GM19043 (cell line): ENCODE data around the gene HSFX1.
"Not testable (repeated sequence)": the region's sequence is repeated elsewhere in the genome, so short reads cannot be mapped to it uniquely, and the experiment has no call there.

Source experiments
- ATAC-seq: cut with Tn5 transposase; IDR thresholded peaks from one replicate; pipeline ENCODE4 v1.9.1; 2021; ENCODE audit warnings: low read depth; ENCODE audit not compliant: unreplicated experiment

Gene HSFX1, protein sequence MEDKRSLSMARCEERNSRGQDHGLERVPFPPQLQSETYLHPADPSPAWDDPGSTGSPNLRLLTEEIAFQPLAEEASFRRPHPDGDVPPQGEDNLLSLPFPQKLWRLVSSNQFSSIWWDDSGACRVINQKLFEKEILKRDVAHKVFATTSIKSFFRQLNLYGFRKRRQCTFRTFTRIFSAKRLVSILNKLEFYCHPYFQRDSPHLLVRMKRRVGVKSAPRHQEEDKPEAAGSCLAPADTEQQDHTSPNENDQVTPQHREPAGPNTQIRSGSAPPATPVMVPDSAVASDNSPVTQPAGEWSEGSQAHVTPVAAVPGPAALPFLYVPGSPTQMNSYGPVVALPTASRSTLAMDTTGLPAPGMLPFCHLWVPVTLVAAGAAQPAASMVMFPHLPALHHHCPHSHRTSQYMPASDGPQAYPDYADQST

DNA sequence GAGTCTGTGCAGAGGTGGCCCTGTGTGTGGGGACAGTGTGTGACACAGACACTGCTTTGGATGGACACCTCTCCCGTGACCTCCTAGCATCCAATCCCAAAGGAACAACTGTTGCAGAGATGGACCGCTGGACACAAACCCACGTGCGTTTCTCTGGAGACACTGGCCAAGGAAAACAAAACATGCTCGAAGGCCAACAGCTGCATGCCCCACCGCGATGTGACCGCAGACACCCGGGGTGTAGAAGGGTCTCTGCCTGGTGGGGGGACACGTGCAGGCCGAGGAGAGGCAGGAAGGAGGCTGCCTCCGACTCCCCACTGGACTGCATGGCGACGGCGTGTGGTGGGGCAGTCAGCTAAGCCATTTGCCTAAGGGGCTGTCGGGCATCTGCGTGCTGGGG, at the start of gene HSFX1:
Gene HSFX1 (plus strand): TSS at position 301 of the 400 bp plus-strand sequence. CDS start 614 bp downstream, outside the sequence.
- ATAC-seq = not testable (repeated sequence)

DNA sequence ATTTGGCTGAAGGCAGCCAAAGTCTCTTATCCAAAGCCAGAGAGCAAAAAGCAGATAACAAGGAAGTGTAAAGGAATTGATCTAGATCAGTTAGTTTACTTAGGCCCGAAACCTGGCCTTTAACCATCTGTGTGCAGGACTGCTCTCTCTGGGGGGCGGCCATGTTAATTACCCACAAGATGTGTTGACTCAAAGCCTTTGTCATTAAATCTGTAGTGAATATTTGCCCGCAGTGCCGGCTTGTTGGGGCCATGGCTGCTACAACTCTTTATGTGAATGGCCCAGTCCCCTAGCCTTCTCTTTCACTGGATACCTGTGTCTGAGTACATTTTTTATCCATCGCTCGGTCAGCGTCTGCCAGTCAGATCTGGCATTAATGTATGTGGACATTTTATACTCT, 46.6 kb upstream of the HSFX1 start:
- not testable (repeated sequence) for ATAC-seq

DNA sequence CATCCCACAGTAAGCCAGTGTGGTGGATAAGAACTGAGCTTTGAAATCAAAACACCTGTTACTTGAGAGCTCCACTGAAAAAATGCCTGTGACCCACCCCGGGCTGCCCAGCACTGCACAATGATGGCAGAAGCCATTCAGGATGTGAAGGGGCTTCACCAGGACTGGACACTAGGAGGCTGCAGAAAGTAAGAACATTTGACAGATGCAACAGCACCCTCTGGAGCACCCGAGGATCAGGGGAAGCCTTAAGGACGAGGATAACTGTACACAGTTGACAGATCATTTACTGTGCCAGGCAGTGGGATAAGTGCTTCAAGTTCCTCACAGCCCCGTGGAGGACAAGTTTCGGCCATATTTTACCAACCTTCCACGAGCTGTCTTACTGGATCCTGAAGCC, 31.6 kb upstream of the HSFX1 start:
- ATAC-seq = not testable (repeated sequence)

DNA sequence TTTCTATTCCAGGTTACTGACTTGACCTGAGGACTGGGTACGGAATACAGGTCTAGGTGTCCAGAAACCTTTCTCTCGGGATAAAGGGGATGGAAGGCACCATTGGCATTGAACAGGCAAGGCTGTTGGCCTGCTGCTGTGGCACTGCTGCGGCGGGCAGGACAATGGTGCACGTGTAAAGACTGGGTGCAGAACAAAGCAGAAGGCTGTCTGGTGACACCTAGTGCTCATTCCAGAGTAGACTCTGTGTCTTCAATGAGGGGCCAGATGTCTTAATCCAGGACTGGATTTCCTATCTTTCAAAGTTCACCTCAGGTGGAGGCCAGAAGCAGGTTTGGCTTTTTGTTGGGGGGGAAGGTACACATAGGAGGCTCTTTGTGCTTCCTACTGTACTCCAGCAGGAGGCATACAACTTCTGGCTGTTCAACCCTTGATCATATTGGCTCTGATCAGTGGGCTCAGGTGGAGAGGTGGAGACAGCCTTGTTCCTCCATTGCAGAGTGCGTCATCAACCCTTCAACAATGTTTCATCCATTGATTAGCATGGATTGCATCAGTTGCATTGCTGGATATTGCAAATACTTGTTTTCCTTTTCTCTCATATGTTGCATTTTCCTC, 27.4 kb upstream of the HSFX1 start:
- ATAC-seq = not testable (repeated sequence)

DNA sequence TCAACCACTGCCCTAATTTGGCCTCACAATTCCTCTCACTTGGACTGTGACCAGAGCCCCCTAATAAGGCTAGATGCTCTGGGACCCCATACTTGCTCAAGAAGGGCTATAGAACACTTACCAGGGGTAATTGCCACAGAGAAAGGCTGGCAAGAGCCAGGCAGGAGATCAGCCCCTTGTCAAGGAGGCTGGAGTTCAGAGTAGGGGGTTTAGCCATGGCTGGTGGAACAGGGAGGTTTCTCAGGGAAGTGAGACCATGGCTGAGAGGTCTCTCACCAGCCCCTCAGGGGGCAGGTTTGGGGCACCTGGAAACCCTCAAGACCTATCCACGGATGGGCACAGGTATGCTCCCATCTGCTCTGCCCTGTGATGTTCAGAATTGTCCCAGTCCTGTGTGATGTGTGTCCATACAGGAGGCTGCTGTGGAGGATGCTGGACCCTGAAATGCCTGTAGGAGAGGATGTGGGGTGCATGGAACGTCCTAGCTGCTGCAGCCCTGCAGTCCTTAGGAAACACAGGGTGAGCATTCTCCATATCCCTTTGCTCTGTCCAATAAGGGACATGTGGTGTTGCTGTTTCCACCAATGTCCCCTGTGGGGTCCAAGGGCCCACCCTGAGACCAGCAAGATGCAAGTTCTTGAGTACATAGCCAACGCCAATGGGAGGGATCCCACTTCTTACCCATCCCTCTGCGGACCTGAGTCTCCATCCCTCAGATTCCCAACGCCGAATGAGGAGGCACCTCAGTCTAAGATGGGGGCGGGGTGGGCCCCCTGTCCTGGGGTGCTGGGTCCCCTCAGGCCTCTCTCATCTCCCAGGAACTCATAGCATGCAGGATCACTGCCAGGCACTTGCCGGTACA, 16.4 kb upstream of the HSFX1 start:
- no peak for ATAC-seq

DNA sequence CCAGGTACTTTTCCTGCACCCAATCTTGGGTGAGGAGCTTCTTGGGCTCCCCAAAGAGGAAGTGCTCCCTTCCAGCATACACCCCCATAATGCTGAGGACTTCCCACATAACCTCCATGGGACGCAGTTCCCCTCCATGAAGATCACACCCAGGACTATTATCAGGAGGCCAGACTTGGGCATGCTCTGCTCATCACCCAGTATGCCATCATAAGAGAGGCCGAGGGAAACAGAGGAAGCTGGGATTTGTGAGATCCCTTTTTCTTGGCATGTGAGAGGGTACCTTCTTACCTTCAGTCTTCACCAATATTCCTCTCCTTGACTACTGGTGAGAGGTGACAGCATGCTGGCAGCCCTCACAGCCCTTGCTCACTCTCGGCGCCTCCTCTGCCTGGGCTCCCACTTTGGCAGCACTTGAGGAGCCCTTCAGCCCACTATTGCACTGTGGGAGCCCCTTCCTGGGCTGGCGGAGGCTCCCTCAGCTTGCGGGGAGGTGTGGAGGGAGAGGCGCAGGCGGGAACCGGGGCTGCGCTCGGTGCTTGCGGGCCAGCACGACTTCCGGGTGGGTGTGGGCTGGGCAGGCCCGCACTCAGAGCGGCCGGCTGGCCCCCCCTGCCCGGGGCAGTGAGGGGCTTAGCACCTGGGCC, 15.7 kb upstream of the HSFX1 start:
- ATAC-seq = no peak

DNA sequence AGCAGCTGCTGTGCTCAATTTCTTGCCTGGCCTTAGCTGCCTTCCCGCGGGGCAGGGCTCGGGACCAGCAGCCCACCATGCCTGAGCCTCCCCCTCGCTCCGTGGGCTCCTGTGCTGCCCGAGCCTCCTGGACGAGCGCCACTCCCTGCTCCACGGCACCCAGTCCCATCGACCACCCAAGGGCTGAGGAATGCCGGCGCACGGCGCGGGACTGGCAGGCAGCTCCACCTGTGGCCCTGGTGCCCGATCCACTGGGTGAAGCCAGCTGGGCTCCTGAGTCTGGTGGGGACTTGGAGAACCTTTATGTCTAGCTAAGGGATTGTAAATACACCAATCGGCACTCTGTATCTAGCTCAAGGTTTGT, 15.2 kb upstream of the HSFX1 start:
- not testable (repeated sequence) for ATAC-seq

DNA sequence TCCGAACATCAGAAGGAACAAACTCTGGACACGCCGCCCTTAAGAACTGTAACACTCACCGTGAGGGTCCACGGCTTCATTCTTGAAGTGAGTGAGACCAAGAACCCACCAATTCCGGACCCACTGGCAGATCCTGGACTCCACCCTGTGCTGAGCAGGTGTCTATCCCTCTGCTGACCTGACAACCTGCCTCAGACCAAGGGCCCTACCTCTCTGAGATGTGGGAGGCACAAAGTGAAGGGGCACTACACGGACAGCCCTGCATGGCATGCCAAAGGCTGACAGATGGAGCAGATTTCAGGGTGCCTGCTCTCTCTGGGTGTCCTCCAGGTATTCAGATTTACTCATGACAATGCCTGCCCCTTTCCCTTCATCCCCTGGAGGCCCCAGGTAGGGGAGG, 14.0 kb upstream of the HSFX1 start:
- no peak for ATAC-seq

DNA sequence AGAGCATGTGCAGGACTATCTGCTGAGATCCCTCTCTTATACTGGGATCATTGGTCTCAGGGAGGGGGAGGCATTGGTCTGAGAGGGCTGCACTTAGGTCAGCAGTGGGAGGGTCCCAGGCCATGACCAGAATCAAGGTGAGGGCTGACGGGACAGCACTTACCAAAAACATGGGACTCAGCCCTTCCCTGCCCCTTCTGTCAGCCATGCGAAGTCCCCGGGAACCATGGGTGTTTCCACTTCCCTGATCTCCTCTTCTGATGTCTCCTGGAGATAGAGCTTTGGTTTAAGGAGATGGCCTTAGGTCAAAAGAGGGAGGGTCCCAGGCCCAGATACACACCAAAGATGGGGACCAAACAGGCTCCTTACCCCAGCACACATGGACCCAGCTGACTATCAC, 12.9 kb upstream of the HSFX1 start:
- no peak for ATAC-seq

DNA sequence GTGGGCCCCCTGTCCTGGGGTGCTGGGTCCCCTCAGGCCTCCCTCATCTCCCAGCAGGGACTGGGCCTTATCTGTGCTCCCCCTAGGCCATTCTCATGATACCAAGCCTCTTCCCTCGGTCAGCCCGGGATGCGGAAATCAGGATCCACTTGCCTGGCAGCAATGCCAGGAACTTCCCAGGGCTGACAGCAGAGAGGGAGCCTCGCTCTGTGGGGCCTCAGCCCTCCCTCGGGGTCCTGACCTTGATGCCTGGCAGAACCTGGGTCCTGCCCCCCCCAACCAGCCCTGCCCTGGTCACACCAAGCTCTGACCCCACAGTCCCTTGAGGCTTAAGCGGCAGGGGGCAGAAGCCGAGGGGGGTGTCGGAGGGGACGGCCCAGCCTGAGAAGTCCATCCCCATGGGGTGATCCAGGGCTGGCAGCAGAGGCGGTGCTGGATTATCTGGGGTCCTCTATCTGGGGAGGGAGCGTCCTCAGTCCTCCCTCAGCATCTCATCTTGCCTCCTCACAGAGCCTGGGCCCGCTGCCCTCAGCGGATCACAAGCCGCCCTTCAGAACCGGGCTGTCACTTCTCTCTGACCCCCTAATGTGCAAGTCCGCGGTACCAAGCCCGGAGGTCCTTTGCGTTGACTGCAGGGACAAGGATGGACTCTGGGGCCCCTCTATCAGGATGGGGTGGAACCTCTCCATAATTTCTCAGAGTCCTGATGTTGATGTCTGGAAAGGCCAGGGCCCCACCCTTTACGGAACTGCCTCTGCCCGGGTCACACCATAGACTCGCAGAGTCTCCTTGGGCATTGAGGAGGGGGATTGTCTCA, 11.8 kb upstream of the HSFX1 start:
- not testable (repeated sequence) for ATAC-seq

DNA sequence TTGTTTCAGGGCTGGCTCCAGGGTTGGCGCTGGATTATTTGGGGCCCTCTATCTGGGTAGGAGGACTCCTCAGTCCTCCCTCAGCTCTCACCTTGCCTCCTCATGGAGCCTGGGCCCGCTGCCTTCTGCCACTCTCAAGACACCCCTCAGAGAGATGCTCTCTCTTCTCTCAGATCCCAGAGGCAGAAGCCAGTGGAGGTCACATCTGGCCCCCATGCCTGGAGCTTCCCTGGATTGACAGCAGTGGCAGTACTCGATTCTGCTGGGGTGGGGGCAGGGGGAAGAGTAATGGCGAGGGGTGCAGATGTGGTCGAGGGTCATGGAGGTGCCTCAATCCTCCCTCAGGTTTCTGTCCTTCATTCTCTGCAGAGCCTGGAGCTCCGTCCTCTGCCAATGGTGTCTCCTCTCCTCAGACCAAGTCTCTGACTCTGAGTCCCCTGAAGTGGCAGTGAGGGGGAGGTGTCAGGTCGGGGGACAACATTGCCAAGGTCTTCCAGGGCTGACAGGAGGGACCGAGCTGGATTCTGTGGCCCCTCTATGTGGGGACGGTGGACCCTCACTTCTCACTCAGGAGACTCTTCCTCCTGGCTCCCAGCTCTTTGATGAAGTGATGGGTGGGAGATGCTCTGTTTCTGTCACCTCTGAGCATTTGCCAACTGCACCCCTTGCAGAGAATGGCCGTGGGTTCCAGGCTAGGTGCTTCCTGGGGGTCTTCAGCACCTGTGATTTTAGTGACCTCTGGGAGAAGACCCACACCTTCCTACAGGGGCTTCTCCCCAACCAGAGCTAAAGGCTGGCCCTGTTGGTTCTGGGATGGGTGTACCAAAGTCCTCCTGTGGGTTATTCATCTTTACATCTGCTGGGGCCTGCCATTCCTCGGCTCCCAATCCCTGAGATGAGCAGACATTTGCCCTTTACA, 10.9 kb upstream of the HSFX1 start:
- no peak for ATAC-seq

DNA sequence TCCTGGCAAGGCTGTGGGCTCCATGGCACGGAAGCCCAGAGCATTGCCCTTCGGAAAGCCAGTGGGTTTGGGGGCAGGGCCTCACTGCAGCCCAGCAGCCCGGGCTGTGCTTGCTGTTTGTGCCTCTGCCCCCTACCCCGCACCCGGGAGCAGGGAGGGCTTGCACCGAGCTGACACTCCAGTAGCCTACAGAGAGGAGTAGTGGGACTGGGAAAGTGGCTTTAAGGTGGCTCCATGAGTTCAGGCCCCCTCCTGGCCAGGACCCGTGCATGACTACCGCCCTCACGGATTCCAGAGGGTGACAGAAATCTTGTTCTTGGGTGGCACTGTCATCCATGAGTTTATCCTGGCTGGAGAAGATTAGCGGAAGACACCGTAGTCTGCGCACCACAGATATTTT, 3.5 kb upstream of the HSFX1 start:
- not testable (repeated sequence) for ATAC-seq

DNA sequence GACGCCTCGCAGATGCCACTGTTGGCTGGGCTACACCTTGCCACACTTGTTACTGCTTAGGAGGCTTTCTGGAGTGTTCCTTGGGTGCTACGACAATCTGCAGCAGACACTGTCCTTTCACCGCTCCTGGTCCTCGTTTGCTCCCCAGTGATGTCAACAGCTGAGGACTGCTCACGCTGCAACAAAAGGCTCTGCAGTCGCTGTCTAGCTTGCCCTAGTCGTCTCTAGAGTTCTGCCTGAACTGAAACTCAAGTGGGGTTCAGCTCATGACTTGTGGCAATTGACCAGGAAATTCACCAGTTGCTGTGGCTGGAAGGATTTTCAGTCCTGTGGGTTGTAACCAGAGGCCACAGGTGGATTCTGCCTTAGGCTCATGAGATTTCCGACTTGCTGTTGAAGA, 842 bp upstream of the HSFX1 start:
- not testable (repeated sequence) for ATAC-seq

DNA sequence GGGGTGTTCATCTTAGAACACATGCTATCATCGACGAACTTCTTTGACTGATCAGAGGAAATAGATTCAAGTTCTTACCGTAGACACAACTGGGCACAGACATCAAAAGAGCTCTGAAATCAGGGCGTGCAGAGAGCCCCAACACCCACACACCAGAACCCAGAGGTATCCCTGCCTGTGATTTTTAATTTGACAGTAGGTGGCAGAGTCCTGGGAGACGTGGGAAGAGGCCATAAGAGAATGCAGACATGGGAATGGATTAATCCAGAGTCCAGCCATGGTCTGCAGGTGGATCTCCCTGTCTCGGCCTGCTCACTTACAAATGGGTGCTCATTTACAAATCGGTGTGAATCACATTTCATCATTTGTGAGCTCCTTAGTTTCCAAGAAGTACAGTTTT, 4.1 kb downstream of the HSFX1 start:
- ATAC-seq = not testable (repeated sequence)

DNA sequence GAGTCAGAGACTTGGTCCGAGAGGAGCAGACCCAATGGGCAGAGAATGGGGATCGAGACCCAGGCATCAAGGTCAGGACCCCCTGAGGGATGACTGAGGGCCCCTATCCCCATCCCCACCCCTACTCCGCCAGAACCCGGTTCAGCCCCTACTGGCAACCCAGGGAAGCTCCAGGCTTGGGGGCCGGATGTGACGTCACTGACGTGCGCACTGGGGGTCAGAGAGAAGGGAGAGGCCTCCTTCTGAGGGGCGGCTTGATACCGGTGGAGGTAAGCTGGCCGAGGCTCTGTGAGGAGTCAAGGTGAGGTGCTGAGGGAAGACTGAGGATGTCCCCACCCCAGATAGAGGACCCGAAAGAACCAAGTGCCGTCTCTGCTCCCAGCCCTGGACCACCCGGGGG, 7.9 kb downstream of the HSFX1 start, which contains the start of gene MAGEA9:
Gene MAGEA9 (plus strand): TSS at position 204 of the 400 bp plus-strand sequence. CDS start 4,281 bp downstream, outside the sequence.
- ATAC-seq = not testable (repeated sequence)

DNA sequence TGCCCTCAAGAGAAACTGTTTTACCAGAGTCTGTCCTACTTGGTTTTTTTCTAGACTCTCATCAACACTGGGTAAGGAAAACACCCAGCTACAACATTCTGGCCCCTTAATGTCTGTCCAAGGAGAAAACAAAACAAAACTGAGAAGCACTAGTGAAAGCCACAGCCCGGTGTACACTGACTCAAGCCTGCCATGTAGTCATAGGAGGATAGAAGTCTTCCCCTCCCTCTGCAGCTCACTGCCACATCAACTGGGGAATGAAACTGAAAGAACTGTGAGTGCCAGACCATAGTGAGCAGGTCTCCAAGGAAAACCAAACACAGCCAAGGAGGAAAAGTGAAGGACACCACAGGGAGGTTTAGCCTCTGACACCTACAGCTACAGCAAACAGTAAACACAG, 21.7 kb downstream of the HSFX1 start:
- peak; percentile 99 for ATAC-seq

DNA sequence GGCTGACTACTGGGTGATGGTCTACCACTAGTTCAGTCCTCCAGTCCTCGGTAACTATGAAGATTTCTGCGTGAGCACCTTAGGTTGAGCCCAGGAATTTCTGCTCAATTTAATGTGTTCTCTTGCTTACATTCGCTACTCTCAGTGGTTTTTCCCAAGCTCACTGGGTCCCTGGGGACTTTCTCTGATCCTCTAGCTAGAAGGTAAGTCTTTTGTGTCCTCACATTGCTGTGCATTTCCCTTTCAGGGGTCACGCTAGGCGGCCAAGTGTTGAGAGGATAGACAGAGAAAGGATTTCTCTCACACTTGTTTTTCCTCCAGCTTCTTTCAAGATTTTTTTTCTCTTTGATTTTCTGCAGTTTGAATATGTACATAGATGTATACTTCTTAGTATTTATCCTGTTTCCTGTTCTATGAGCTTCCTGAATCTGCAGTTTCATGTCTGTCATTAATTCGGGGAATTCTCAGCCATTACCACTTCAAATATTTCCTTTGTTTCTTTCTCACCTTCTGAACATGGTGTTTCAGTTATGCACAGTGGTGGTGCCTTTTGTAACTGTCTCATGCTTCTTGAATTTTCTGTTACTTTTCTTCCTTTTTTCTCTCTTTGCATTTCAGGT, 25.3 kb downstream of the HSFX1 start:
- no peak for ATAC-seq

DNA sequence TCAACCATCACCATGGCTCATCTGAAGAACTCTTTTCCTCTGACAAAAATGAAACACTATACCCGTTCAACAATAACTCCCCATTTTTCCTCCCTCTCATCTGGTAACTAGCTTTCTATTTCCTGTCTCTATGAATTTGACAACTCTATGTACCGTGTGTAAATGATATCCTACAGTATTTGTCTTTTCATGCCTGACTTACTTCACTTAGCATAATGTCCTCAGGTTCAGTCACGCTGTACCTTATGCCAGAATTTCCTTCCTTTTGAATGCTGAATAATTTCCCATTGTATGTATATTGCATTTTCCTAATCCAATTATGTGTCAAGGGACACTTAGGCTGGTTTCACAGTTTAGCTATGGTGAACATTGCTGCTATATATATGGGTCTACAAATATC, 26.1 kb downstream of the HSFX1 start:
- ATAC-seq = no peak
